ENCODE results near the gene SLC6A8.
"Not testable (repeated sequence)": the region's sequence is repeated elsewhere in the genome, so short reads cannot be mapped to it uniquely, and the experiment has no call there.

The SLC6A8 gene

DNA sequence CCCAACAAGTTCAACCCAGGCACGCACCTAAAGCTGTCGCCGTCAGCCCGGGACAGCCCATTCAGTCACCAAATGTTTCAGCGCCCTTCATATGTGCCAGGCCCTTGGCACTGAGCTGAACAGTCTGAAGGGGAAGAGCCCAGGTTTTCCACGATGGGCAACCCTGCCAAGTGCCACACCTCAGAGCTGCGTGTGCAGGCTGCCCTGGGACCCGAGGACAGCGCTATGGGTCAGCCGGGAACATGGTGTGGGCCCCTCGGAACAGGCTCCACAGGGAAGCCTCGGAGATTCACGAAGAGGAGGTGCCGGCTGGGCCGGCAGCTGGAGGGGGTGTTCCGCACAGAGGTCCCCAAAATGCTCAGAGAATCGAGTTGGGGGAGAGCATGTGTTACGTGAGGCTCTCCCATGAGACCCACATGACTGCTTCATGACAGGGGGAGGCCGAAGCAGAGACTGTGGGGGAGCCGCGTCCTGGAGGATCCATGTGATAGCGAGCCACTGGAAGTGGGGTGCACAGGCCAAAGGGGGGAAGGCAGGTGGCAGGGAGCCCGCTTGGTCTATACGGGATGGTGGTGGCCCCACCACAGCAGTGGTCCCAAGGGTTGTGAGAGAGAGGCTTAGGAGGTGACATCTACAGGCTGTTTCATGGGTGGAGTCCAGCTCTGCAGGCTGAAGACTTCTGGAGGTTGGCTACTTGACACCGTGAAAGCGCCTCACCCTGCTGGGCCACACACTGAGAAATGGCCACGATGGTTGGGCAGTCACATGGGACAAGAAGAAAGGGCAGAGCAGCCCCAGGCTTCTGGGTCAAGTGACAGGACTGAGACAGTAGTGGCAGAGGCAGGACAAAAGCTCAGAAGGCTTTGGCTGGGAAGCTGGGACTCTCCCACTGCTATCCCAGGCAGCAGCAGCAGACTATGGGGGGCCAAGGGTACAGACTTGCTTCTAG is 22.3 kb downstream of the SLC6A8 start:
- DNase-seq, result no peak

GRCh38 chrX:153714256-153714655 is 26.5 kb downstream of the SLC6A8 start:
- DNase-seq, result no peak

GRCh38 chrX:153717445-153717844 is 29.7 kb downstream of the SLC6A8 start:
- DNase-seq, result no peak

DNA sequence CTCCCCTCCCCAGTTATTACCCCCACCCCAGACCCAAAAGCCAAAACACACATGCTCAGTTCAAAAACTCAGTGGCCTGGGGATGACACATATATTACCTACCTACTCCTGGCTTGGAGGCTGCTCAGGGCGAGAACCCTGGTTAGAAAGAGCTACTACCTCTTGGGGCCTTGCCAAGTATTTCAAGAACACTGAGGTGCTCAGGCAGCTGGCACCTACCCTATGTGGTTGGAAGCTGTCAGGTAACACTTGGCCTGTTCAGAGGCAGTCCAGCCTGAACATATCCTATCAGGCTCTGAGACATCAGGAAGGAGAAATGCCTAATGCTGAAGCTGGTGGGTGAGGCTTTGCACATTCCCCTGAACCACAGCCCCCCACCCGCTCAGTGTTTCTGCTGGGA is 31.5 kb downstream of the SLC6A8 start:
- DNase-seq, result no peak

GRCh38 chrX:153719701-153720100 is 32.0 kb downstream of the SLC6A8 start:
- no peak for DNase-seq

GRCh38 chrX:153722704-153723350 is 35.1 kb downstream of the SLC6A8 start:
- DNase-seq, result no peak

DNA sequence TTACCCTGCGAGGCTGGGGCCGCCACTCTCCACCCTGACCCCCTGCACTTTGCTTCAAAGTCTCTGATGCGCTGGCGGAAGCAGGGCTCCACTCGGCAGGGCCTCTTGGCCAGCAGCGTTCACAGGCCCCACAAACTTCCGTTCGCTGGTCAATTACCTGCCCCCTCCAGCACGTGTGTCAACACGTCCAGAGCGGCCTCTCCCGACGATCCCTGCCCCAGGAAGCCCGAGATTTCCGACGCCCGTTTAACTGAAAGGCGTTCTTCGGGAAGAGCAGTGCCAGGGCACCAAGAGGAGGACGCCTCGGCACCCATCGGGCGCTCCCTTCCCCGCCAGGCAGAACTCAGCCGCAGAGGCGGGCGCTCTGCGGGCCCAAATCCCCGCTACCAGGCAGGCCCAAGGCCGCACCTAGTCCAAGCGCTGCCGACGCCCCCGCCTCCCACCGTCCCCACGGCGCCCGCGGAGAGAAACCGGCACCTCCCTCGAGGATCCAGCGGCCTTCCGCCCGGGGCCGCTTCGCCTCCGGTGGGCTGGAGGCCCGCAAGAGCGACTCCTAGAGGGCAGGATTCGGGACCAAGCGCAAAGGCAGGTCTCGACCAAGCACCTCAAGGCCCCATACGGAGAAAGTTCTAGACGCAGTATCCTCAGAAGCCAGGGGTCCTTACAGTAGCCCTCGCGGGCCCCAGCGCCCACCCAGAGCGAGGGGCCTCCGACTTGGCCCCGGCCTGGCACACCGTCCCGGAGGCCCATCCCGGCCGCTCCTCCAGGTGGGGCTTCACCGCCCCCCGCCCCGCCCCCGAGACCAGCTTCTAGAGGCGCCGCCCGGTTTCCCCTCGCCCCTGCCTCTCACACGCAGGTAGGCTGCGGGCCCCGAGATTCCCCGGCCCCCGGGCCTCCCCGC is 35.9 kb downstream of the SLC6A8 start:
- peak; percentile 82 for DNase-seq

DNA sequence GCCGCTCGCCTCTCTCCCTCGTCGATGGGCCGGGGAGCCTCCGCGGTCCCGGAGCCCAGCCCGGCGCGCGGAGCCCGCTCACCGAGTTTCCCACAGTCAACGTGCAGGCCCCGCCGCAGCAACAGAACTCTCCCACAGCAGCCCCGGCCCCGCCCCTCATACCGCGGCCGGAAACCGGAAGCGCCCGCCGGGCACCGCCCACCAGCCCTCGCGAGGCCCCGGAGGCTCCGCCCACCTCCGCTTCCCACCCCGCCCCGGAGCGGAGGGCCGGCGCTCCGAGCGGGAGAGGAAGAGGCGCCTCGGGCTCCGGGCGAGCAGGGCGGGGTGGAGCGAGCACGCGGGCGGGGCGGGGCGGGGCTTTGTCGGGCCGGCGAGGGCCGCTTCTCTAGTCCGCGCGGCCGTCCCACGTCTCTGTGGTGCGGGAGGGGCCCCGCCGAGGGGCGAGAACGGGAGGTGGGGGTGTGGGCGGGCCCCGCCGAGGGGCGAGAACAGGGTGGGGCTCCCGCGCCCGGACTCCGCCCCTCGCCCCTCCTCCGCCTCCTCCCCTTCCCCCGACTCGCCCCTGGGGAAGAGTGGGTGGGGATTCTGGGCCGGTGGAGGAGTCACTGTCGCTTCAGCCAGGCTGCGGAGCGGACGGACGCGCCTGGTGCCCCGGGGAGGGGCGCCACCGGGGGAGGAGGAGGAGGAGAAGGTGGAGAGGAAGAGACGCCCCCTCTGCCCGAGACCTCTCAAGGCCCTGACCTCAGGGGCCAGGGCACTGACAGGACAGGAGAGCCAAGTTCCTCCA is 36.7 kb downstream of the SLC6A8 start, which contains the start of the genes ABCD1 and BCAP31:
Gene ABCD1 (plus strand): TSS at position 605 of the 787 bp plus-strand sequence. CDS start 411 bp downstream, outside the sequence.
Gene BCAP31 (minus strand): TSS at position 136 of the 787 bp plus-strand sequence. CDS start 1,143 bp downstream, outside the sequence.
- DNase-seq, result peak; percentile 95

GRCh38 chrX:153725039-153725831 is 37.5 kb downstream of the SLC6A8 start:
- DNase-seq, result no peak

DNA sequence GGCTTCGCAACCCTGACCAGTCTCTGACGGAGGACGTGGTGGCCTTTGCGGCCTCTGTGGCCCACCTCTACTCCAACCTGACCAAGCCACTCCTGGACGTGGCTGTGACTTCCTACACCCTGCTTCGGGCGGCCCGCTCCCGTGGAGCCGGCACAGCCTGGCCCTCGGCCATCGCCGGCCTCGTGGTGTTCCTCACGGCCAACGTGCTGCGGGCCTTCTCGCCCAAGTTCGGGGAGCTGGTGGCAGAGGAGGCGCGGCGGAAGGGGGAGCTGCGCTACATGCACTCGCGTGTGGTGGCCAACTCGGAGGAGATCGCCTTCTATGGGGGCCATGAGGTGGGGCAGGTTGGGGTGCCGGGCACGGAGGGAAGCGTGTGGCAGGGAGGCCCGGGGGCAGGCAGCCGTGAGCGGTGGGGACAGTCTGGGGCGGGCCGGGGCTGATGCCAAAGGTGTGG is 38.1 kb downstream of the SLC6A8 start:
- no peak for DNase-seq

GRCh38 chrX:153726286-153727122 is 38.8 kb downstream of the SLC6A8 start:
- DNase-seq, result peak; percentile 75

DNA sequence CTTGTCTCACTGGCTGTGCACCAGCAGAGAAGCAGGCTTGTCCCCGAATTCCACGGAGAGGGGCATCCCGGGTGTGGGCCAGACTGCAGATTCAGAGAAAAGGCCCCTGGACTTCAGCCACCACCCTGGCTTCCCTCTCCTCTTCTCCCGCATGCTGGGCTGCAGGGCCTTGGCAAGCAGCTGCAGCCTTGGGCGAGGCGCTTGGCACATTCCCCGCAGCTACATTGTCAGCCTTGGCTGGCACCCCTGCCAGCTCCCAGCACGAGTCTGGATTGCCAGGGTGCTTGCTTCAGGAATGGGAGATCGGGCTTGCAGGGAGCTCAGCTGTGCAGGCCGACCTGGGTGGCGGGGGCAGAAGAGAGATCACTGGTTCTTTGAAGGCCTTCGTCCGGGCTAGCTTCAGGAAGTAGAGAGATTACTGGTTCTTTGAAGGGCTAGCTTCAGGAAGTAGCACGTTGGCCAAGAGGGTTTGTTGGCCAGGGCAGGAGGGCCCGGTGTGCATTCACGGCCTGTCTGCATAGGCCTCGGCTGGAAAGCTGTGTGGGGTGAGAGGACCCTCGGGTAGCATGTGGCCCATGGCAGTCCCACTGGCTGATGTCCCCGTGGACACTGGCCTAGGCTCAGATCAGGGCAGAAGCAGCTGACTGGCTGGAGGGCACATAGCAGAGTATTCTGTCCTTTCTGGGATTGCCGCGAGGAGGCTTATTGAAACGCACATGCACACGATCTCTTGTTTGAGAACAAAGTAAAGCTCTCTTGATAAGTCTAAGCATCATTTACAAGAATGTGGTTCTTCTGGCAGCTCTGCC is 39.6 kb downstream of the SLC6A8 start:
- no peak for DNase-seq

DNA sequence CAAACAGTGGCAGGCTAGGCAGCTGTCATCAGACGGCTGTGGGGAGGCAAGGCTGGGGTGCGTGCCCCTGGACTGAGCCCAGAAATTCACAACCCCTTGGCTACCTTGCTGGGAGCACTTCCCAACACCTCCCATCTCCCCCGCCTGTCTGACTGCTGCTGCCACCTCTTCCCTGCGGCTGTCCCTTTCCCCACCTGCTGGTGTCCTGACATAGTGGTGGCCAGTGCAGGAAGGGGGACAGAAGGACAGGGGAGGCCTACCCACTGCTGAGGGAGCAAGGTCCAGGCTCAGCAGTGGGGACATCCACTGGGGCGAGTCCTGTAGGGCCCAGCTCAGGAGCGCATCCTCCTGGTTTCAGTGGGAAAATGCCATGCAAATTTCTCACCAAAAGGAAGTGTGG is 40.4 kb downstream of the SLC6A8 start:
- no peak for DNase-seq

DNA sequence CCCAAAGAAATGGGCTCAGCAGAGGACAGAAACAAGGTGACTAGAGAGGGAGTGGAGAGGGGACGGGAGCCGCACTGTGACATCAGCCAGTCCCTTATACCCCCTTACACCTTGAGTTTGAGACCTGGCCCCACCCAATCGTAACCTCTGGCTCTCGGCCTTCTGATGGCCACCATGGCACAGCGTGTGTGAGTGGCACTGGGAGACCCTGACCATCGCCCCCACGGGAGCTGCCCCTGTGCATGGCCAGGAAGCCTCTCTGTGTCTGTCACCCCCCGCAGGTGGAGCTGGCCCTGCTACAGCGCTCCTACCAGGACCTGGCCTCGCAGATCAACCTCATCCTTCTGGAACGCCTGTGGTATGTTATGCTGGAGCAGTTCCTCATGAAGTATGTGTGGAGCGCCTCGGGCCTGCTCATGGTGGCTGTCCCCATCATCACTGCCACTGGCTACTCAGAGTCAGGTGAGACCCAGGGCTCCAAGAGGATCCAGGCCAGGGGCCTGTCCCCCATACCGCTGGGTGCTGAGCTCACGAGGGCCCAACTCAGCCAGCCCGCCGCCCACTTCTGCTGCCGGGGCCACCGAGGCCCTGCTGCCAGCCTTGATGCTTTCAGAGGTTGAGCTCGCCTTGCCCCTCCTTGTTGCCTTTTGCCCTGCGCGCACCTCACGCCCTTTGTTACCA is 41.4 kb downstream of the SLC6A8 start:
- DNase-seq, result no peak

- DNase-seq, result not testable (repeated sequence)
These were observed 42.4 kb downstream of the SLC6A8 start for GRCh38 chrX:153730115-153730514.

GRCh38 chrX:153731117-153731844 is 43.6 kb downstream of the SLC6A8 start:
- DNase-seq, result no peak

DNA sequence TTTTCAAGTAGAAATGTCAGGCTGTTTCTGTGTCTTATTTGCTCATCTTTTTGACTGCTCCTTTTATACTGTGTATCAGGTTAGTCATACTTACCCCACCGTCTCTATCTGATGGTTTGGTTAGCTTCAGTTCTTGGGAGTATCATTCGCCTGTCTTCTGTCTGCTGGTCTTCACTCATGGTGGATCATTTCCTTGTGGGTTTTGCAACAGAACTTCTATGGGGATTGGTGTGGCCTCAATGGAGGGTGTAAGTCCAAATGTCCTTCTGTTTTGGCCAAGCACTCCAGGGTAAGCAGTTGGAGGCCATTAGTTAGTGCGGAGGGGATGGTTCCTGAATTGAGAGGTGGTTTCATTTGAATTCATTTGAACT is 44.1 kb downstream of the SLC6A8 start:
- DNase-seq, result no peak

- DNase-seq, result no peak
These were observed 44.7 kb downstream of the SLC6A8 start for GRCh38 chrX:153732401-153732800.
